Stimulated activated CD4-positive, alpha-beta T cell treated with anti-CD3 and anti-CD28 coated beads, Interleukin-4, amount 100 ng/mL, for 48 hours (primary cell): ENCODE data around the gene FIBP.
"Not testable (repeated sequence)": the region's sequence is repeated elsewhere in the genome, so short reads cannot be mapped to it uniquely, and the experiment has no call there.

Source experiments
- DNase-seq, 2 donors: peaks; one replicate each; pipeline ENCODE4 v3.0.0-alpha.2; 2020; ENCODE audit warnings: low read depth in 2 of 2

Gene FIBP

GRCh38 chr11:65849366-65849765 is 38.9 kb downstream of the FIBP start:
- DNase-seq, result no peak

GRCh38 chr11:65848693-65849092 is 39.6 kb downstream of the FIBP start:
- not testable (repeated sequence) for DNase-seq

GRCh38 chr11:65847746-65848145 is 40.5 kb downstream of the FIBP start:
- no peak for DNase-seq

- DNase-seq, result no peak
Measured at GRCh38 chr11:65844231-65844872, 43.9 kb downstream of the FIBP start.

GRCh38 chr11:65843811-65844210 is 44.5 kb downstream of the FIBP start:
- DNase-seq, result no peak

GRCh38 chr11:65842144-65842543 is 46.1 kb downstream of the FIBP start:
- DNase-seq, result no peak

- no peak for DNase-seq
Measured at GRCh38 chr11:65834202-65834601, 54.1 kb downstream of the FIBP start.
